Thyroid gland (tissue), 4 donors: ENCODE results near the gene LMO7.

Experiments
- CTCF ChIP-seq, 6 experiments: fragments of 200-600 bp in 3 of 6; fragments of 450-650 bp in 3 of 6; sonication (generic) in 3 of 6; IDR thresholded peaks; one replicate each; pipeline ENCODE4 v1.5.1; 2016 to 2019; ENCODE audit warnings: antibody characterized with exemption in 6 of 6, mild to moderate bottlenecking in 2 of 6, inconsistent platforms in 1 of 6, moderate library complexity in 1 of 6
- POLR2A ChIP-seq, 2 donors: fragments of 450-650 bp; IDR thresholded peaks; one replicate each; pipeline ENCODE4 v1.6.1; 2017; ENCODE audit warnings: antibody characterized with exemption in 2 of 2, mild to moderate bottlenecking in 2 of 2, moderate library complexity in 1 of 2

DNA sequence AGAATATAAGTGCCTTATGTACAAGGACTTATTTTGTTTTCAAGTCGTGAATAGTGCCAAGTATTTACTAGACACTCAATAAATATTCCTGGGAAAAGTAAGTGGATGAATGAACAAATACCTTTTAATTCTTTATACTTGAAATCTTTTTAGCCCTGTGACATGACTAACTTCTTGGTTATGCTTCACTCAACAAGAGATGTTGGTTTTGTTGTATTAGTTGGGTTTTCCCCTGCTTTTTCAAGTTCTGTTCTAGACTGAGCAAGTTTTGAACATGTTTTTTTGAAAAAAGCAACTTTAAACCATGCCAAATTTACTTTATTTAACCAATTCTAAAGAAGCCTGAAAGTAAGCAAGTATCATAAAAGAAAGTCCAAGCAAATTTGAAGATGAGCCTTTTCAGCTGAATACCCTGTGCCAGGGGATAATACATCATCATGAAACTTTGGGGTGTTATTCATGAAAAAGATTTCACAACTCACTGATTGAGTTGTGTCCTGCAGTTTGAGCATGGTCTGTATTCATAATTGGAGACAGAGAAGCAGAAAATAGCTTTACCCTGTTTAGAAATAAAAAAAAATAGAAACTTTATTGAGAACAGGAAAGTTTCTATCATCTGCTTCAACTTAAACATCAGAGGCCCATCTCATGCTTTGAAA is 11.1 kb downstream of the LMO7 start:
- no peak for TF ChIP-seq CTCF (IDR thresholded peaks at IDR 0.05)
- no peak for TF ChIP-seq POLR2A (IDR thresholded peaks at IDR 0.05)
